Heart right ventricle (tissue), 16 donors: ENCODE data around the gene HPD. TPM values are rescaled to one million over a fixed set of nuclear protein-coding genes. Genes with fewer than 3 reads are reported as not detected.
A peak's percentile ranks its signal among the peaks of the same experiment; 100 is the strongest.
"Not testable (repeated sequence)": the region's sequence is repeated elsewhere in the genome, so short reads cannot be mapped to it uniquely, and the experiment has no call there.

Experiments used
- ATAC-seq, 8 donors: fragments of 200-7000 bp; cut with Tn5 transposase; one replicate each; pipeline ENCODE4 v1.9.1; 2020; ENCODE audit warnings: mild to moderate bottlenecking in 8 of 8, moderate library complexity in 8 of 8, moderate number of reproducible peaks in 1 of 8
- DNase-seq, 2 donors: peaks; one replicate each; pipeline ENCODE4 v3.0.0-alpha.2; 2020
- H3K27ac ChIP-seq, 10 donors: fragments of 200-600 bp; sonication (generic) in 2 of 10; one replicate each; pipeline versions ENCODE4 v1.5.0 to v1.8.0; 2020 to 2022; ENCODE audit warnings: mild to moderate bottlenecking in 3 of 10
- H3K27me3 ChIP-seq, 7 donors: fragments of 200-600 bp; one replicate each; pipeline ENCODE4 v1.8.0; 2021 to 2022; ENCODE audit warnings: mild to moderate bottlenecking in 2 of 7
- H3K36me3 ChIP-seq, 9 donors: fragments of 200-600 bp; sonication (generic) in 1 of 9; one replicate each; pipeline versions ENCODE4 v1.5.0 to v1.8.0; 2020 to 2022; ENCODE audit warnings: mild to moderate bottlenecking in 2 of 9
- H3K4me1 ChIP-seq, 9 donors: fragments of 200-600 bp; sonication (generic) in 1 of 9; one replicate each; pipeline versions ENCODE4 v1.5.0 to v1.8.0; 2020 to 2022; ENCODE audit warnings: mild to moderate bottlenecking in 4 of 9
- H3K4me3 ChIP-seq, 10 donors: fragments of 200-600 bp; sonication (generic) in 2 of 10; one replicate each; pipeline versions ENCODE4 v1.5.0 to v1.8.0; 2020 to 2022; ENCODE audit warnings: mild to moderate bottlenecking in 7 of 10, moderate library complexity in 2 of 10
- H3K9me3 ChIP-seq, 11 donors: fragments of 200-600 bp in 10 of 11; sonication (generic) in 2 of 11; one replicate each; pipeline versions ENCODE4 v1.5.0 to v1.8.0; 2013 to 2022; ENCODE audit warnings: mild to moderate bottlenecking in 2 of 11, control low read depth in 1 of 11, moderate library complexity in 1 of 11
- CTCF ChIP-seq, 9 donors: fragments of 200-600 bp; sonication (generic) in 2 of 9; IDR thresholded peaks; one replicate each; pipeline versions ENCODE4 v1.5.0 to v1.8.0; 2021 to 2022; ENCODE audit warnings: antibody characterized with exemption in 9 of 9, mild to moderate bottlenecking in 5 of 9, moderate library complexity in 1 of 9
- WGBS, 2 donors: extraction: QIAGEN DNeasy Blood & Tissue Kit; methylation state at CpG; one replicate each; pipeline ENCODE4 v1.1.7; 2013; ENCODE audit warnings: inconsistent platforms in 1 of 2; 5-methylcytosine and 5-hydroxymethylcytosine counted together
- intact Hi-C, 10 donors: fragments of 100-400 bp; cut with DNase I; formaldehyde crosslinking; loops; one replicate each; pipeline versions ENCODE4 v1.11.1 to v1.14.2; 2022
- polyA plus RNA-seq, 2 donors: library from polyadenylated mRNA; stranded (reverse); fragments of 200-250 nt; gene quantifications; one replicate each; pipeline ENCODE4 v1.2.3, GENCODE V29; 2013
- total RNA-seq, 10 donors: library from RNA; stranded (reverse); fragmentation: NEBNext Ultra II Directional in 3 of 10; extraction: Animal tissue kit (Norgen Biotek cat#: 25700) in 3 of 10; gene quantifications; one replicate each; pipeline versions ENCODE4 v1.2.1 to v1.2.4, GENCODE V29; 2021 to 2023
- donor health status: Arrhythmogenic right ventricular cardiomyopathy.
- donor health status: ischemic (EF 13 %, LVEDD 7.1; RV severe dilation, severe dysfunction).
- donor health status: healthy with polysubstance abuse.
- donor health status: DM: no; HTN: yes; CAD: no.
- donor health status: DM: no; HTN: no; CAD: no.
- donor health status: ischemic (EF 25% LVEDD 6.9; RV normal size, moderate dysfunction).
- donor health status: ischemic (EF 25% LVEDD 5.7; RV mildly dilated, moderate dysfunction).
- donor health status: healthy.
- donor health status: DM: yes; HTN: yes; CAD: no.
- donor health status: Ischemic cardiomyopathy.
- donor health status: ischemic (EF 35%, LVEDD 5.7; RV mildly dilated, moderate dysfunction).
- donor health status: nonischemic (EF 11% LVEDD 7.7; RV severe dilation, severe dysfunction).
- donor health status: DM: yes; HTN: yes; CAD: no.
- donor health status: PGD.
- donor health status: ischemic (EF 29% LVEDD 5.4; RV normal size, mild dysfunction).
- donor health status: nonischemic (EF 23%, LVEDD 6.1; RV moderate dilation, normal function).

HPD gene
- total and polyA plus RNA-seq, 12 donors, result 0.24 to 3.4 (median 1.2) TPM

- no peaks in the 10 kb centered on the region for H3K9me3 ChIP-seq
- H3K27me3 ChIP-seq, result no peaks in the 10 kb centered on the region
- peaks cover 0 to 6% (median 4%) of the 10 kb centered on the region in 9 donors for H3K4me1 ChIP-seq
- intact Hi-C loops, result loop anchor here in 3 of 10 donors (10.0 kb wide), 3 partner anchors 48 to 178 kb away; partner anchors contain the start of gene TMEM120B (in 1 of the 3)
- WGBS, 2 donors, result 63 to 64% methylated on average over 4 of the region's 4 CpGs
- DNase-seq (no peak), ATAC-seq (no peak)
- no peak overlapping the region for H3K4me3 ChIP-seq
- no peak for TF ChIP-seq CTCF (IDR thresholded peaks at IDR 0.05)
- no peaks in the 10 kb centered on the region for H3K36me3 ChIP-seq
- no peak overlapping the region for H3K27ac ChIP-seq
Measured at GRCh38 chr12:121883315-121883660, 24.6 kb upstream of the HPD start.

GRCh38 chr12:121876080-121876447 is 17.4 kb upstream of the HPD start:
- H3K36me3 ChIP-seq, intact Hi-C loops, H3K27ac ChIP-seq, H3K9me3 ChIP-seq, H3K27me3 ChIP-seq, ATAC-seq, H3K4me3 ChIP-seq, DNase-seq: not testable (repeated sequence)
- WGBS, 2 donors, result 92 to 94% methylated on average over 8 of the region's 8 CpGs
- H3K4me1 ChIP-seq, result peaks cover 0 to 27% (median 0%) of the 10 kb centered on the region in 9 donors

GRCh38 chr12:121875582-121875981 is 16.9 kb upstream of the HPD start:
- intact Hi-C loops, result no loop called here
- Histone ChIP-seq H3K27ac (no peak overlapping the region), H3K4me1 (peaks cover 0 to 27% (median 0%) of the 10 kb centered on the region in 9 donors), H3K4me3 (no peak overlapping the region), H3K9me3 (no peaks in the 10 kb centered on the region), H3K27me3 (no peaks in the 10 kb centered on the region), H3K36me3 (no peaks in the 10 kb centered on the region)
- no peak for TF ChIP-seq CTCF (IDR thresholded peaks at IDR 0.05)
- no peak for DNase-seq
- WGBS, 2 donors, result 89% methylated on average over 6 of the region's 6 CpGs
- ATAC-seq, result no peak

DNA sequence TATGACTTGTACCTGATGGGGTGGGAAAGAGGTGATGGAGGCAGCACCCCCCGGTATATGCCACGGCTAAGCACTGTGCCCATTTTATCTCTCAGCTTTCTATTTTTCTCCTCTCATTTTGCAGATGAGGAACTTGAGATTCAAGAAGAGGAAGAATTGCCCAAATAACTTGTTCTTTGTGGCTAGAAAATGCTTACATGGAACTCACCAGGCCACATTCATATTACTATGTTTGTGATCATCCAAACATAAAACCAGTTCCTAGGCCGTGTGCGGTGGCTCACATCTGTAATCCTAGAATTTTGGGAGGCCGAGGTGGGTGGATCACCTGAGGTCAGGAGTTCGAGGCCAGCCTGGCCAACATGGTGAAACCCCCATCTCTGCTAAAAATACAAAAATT is 15.4 kb upstream of the HPD start:
- Histone ChIP-seq H3K4me1 (peaks cover 0 to 27% (median 0%) of the 10 kb centered on the region in 9 donors), H3K27me3 (no peaks in the 10 kb centered on the region), H3K9me3 (no peaks in the 10 kb centered on the region), H3K36me3 (no peaks in the 10 kb centered on the region), H3K27ac (no peak overlapping the region), H3K4me3 (no peak overlapping the region)
- ATAC-seq (no peak), DNase-seq (no peak)
- WGBS, 2 donors, result 86 to 91% methylated on average over 6 of the region's 6 CpGs
- intact Hi-C loops, result no loop called here
- no peak for TF ChIP-seq CTCF (IDR thresholded peaks at IDR 0.05)

GRCh38 chr12:121873216-121873569 is 14.5 kb upstream of the HPD start:
- ATAC-seq (peak in 2 of 8 donors; percentile 64 to 65), DNase-seq (peak in 1 of 2 donors; percentile 15)
- Histone ChIP-seq H3K36me3 (no peaks in the 10 kb centered on the region), H3K4me3 (no peak overlapping the region), H3K9me3 (no peaks in the 10 kb centered on the region), H3K27ac (no peak overlapping the region), H3K4me1 (peaks cover 0 to 27% (median 0%) of the 10 kb centered on the region in 9 donors), H3K27me3 (no peaks in the 10 kb centered on the region)
- TF ChIP-seq CTCF (IDR thresholded peaks at IDR 0.05), result no peak
- 90 to 93% methylated on average over 6 of the region's 6 CpGs for WGBS, 2 donors
- intact Hi-C loops, result no loop called here
